ENCODE results near the gene TRIB2.

DNA sequence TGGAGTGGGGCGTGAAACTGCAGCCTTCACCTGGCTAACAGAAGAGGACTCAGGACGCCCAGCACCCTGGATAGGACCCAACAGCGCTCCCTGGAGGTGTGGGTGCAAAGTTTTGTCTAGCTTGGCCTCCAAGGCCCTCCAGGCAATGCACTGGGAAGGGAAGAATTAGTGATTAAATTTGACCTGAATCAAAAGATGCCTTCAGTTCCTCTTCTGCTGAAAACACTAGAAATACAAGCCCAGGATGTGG, 779 bp upstream of the TRIB2 start:
- TF ChIP-seq, protein P1, sequence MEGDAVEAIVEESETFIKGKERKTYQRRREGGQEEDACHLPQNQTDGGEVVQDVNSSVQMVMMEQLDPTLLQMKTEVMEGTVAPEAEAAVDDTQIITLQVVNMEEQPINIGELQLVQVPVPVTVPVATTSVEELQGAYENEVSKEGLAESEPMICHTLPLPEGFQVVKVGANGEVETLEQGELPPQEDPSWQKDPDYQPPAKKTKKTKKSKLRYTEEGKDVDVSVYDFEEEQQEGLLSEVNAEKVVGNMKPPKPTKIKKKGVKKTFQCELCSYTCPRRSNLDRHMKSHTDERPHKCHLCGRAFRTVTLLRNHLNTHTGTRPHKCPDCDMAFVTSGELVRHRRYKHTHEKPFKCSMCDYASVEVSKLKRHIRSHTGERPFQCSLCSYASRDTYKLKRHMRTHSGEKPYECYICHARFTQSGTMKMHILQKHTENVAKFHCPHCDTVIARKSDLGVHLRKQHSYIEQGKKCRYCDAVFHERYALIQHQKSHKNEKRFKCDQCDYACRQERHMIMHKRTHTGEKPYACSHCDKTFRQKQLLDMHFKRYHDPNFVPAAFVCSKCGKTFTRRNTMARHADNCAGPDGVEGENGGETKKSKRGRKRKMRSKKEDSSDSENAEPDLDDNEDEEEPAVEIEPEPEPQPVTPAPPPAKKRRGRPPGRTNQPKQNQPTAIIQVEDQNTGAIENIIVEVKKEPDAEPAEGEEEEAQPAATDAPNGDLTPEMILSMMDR (IDR thresholded peaks at IDR 0.05) = peak; percentile 54 to 61 (median 58)
- TF ChIP-seq POLR2A (IDR thresholded peaks at IDR 0.05) = no peak

Data from right lobe of liver (tissue), 4 donors.